Measurements from ENCODE around the gene TMEM45A.
"Not testable (repeated sequence)": the region's sequence is repeated elsewhere in the genome, so short reads cannot be mapped to it uniquely, and the experiment has no call there.

- TF ChIP-seq CTCF, POLR2A, POLR2AphosphoS5, EP300 (IDR thresholded peaks at IDR 0.05): not testable (repeated sequence)
Observed at GRCh38 chr3:100582157-100582556, 89.7 kb downstream of the TMEM45A start.

All from suprapubic skin (tissue), 4 donors.